Measurements from ENCODE around the gene OR2D3. TPM values are rescaled to one million over a fixed set of nuclear protein-coding genes. Genes with fewer than 3 reads are reported as not detected.
"Not testable (repeated sequence)": the region's sequence is repeated elsewhere in the genome, so short reads cannot be mapped to it uniquely, and the experiment has no call there.

The OR2D3 gene
- total RNA-seq, 4 donors from 2014 or later, result not detected

GRCh38 chr11:6895010-6895409 lies 25.8 kb upstream of the OR2D3 start:
- Histone ChIP-seq H3K27ac (no peak overlapping the region), H3K36me3 (no peaks in the 10 kb centered on the region), H3K27me3 (no peaks in the 10 kb centered on the region), H3K4me3 (no peak overlapping the region), H3K4me1 (no peaks in the 10 kb centered on the region), H3K9me3 (no peaks in the 10 kb centered on the region)
- TF ChIP-seq CTCF (IDR thresholded peaks at IDR 0.05) (no peak), POLR2A (IDR thresholded peaks at IDR 0.05) (no peak)
- DNase-seq, result no peak
- intact Hi-C loops (cut with DNase I), result no loop called here

GRCh38 chr11:6898911-6899310 lies 21.9 kb upstream of the OR2D3 start:
- WGBS, 2 donors, result 69 to 71% methylated on average over 1 of the region's 1 CpG
- Histone ChIP-seq H3K27ac (no peak overlapping the region), H3K9me3 (no peaks in the 10 kb centered on the region), H3K4me3 (no peak overlapping the region), H3K4me1 (no peaks in the 10 kb centered on the region), H3K27me3 (peaks cover 0 to 4% (median 0%) of the 10 kb centered on the region in 4 donors), H3K36me3 (no peaks in the 10 kb centered on the region)
- TF ChIP-seq CTCF (IDR thresholded peaks at IDR 0.05) (no peak), POLR2A (IDR thresholded peaks at IDR 0.05) (no peak)
- no peak for DNase-seq
- intact Hi-C loops (cut with DNase I), result no loop called here

GRCh38 chr11:6900327-6900999 lies 20.3 kb upstream of the OR2D3 start:
- peaks cover 0 to 4% (median 0%) of the 10 kb centered on the region in 4 donors for H3K27me3 ChIP-seq
- intact Hi-C loops (cut with DNase I), result no loop called here

GRCh38 chr11:6904804-6905203 lies 16.0 kb upstream of the OR2D3 start:
- DNase-seq; H3K27me3 ChIP-seq; intact Hi-C loops (cut with DNase I); H3K36me3 ChIP-seq; H3K9me3 ChIP-seq; H3K4me1 ChIP-seq; H3K27ac ChIP-seq; H3K4me3 ChIP-seq: not testable (repeated sequence)
- 56 to 80% methylated on average over 3 to 7 of the region's 13 CpGs for WGBS, 2 donors

More at GRCh38 chr11:6900327-6900999, 20.3 kb upstream of the OR2D3 start:
- TF ChIP-seq POLR2A (IDR thresholded peaks at IDR 0.05), result no peak
- TF ChIP-seq CTCF (IDR thresholded peaks at IDR 0.05), result no peak
- Histone ChIP-seq H3K4me1 (no peaks in the 10 kb centered on the region), H3K9me3 (no peaks in the 10 kb centered on the region), H3K36me3 (no peaks in the 10 kb centered on the region), H3K4me3 (no peak overlapping the region), H3K27ac (no peak overlapping the region)
- no peak for DNase-seq
- 54 to 71% methylated on average over 2 of the region's 2 CpGs for WGBS, 2 donors

GRCh38 chr11:6911378-6911777 lies 9.4 kb upstream of the OR2D3 start:
- Histone ChIP-seq H3K27ac (no peak overlapping the region), H3K4me3 (no peak overlapping the region), H3K27me3 (no peaks in the 10 kb centered on the region), H3K9me3 (no peaks in the 10 kb centered on the region), H3K4me1 (no peaks in the 10 kb centered on the region), H3K36me3 (no peaks in the 10 kb centered on the region)
- no peak for TF ChIP-seq CTCF (IDR thresholded peaks at IDR 0.05)
- no peak for TF ChIP-seq POLR2A (IDR thresholded peaks at IDR 0.05)
- no peak for DNase-seq
- 87 to 89% methylated on average over 3 of the region's 3 CpGs for WGBS, 2 donors
- intact Hi-C loops (cut with DNase I), result no loop called here

GRCh38 chr11:6911948-6912347 lies 8.9 kb upstream of the OR2D3 start:
- H3K36me3 ChIP-seq, result no peaks in the 10 kb centered on the region
- intact Hi-C loops (cut with DNase I), result no loop called here
- H3K4me1 ChIP-seq, result no peaks in the 10 kb centered on the region
- H3K4me3 ChIP-seq, result no peak overlapping the region
- DNase-seq, result no peak
- 23 to 36% methylated on average over 3 of the region's 3 CpGs for WGBS, 2 donors
- H3K27me3 ChIP-seq, result no peaks in the 10 kb centered on the region
- H3K9me3 ChIP-seq, result no peaks in the 10 kb centered on the region
- H3K27ac ChIP-seq, result no peak overlapping the region
- TF ChIP-seq POLR2A (IDR thresholded peaks at IDR 0.05) (no peak), CTCF (IDR thresholded peaks at IDR 0.05) (no peak)

Data from esophagus squamous epithelium (tissue), 5 donors.